SKM-1 treated with dmso at 0.1 percent for 144 hours (cell line): ENCODE results near the gene SORCS3.

Source experiments
- DNase-seq: peaks from one replicate; lab custom pipeline; 2025; ENCODE audit not compliant: unreplicated experiment; lab: John Stamatoyannopoulos, UW

SORCS3 gene

DNA sequence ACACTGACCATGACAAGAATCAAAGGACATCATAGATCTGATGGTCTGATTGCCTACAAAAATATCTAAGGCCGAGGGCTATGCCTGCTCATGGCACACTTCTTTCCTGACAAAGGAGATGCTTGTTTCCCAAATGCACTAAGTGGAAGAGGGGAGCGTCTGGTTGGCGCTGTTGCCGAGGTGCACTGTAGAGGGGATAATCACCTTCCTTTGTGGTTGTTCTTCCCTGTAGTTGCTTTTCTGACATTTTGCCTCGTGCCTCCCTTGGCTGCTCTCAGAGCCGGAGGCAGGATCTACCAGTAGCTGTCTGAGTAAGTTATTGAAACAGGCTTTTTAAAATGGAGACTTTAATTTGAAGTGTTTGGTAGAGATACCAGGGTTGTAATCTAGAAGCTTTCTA is 352.0 kb downstream of the SORCS3 start:
- no peak for DNase-seq

DNA sequence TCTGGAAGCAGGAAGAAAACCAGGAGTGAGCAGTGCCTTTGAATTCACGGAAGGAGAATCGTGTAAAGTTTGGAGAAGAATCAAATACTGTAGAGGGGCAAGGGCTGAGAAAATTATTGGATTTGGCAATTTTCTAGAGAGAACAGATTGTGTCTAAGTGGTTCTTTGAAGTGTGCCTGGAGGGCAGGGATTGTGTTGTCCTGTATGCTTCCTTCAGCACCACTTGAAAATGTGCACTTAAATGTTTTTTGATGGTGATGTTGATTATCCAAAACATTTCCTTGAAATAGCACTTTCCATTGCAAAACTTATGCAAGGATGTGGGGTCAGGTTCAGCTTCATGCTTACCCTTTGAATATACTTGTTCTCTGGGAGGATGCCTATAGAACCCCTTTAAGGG is 360.2 kb downstream of the SORCS3 start:
- DNase-seq: no peak

DNA sequence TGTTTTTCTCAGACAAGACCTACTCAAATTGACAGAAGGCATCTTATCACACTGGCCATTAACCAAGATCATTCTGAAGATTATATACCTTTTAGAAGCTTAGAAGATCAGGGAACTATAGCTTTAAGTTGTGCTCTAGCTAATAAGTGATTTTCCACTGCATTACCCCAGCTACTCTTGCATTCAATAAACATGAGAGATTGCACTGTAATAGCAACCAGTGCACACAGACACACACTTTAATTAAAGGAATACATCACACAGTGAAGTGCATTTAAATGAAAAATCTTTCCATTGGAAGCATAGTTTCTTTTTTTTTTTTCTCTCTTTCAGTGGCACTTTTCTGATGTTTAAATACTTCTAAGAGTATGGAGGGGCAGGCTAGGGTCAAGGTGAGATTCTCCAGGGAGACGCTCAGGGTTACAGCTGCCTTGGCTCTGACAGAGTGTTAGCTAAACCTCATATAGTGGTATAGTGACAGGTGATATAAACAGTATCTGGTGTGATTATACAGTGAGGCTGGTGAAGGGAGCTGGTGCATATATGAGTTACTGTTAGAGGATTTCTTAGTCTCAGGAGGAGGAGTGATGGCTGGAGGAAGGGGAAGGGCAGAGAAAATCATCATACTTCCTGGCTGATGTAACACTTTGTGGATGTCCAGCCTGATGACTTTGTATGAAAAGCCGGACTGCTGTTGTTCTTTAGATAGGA is 369.5 kb downstream of the SORCS3 start:
- DNase-seq: no peak

DNA sequence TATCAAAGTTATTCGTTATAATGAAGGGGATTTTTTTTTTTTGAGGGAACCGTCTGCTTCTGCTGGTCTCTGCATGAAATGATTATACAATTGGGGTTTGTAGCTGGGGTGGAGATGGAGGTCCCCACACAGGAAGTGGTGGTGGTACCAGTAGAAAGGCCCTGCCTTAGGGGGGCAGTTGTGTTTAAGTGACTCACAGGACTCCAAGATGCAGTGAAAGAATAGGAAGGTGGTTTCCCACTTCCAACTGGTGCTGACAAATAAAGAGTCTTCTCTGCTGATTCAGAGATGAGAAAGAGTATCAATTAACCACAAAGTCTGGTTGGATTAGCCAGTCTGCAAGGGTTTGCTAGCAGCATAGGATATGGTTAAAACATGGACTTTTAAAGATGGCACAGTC is 376.0 kb downstream of the SORCS3 start:
- no peak for DNase-seq

DNA sequence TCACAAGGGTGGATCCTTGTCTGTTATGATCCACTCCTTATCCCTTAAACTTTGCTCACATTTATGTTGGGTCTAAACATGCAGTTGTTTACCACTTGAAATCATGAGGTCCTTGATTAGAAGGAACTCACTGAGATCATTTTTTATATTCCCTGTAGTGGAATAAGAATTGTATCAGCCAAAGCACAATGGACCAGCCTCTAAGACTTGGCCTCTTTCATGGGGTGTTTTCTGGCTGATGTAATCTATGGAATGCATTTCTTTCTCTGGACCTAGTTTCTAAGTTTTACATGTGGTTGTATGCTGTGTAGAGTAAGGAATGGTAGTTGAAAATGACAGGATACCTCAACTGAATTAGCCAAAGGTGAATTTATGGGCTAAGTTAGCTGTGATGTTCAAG is 376.6 kb downstream of the SORCS3 start:
- DNase-seq: no peak

DNA sequence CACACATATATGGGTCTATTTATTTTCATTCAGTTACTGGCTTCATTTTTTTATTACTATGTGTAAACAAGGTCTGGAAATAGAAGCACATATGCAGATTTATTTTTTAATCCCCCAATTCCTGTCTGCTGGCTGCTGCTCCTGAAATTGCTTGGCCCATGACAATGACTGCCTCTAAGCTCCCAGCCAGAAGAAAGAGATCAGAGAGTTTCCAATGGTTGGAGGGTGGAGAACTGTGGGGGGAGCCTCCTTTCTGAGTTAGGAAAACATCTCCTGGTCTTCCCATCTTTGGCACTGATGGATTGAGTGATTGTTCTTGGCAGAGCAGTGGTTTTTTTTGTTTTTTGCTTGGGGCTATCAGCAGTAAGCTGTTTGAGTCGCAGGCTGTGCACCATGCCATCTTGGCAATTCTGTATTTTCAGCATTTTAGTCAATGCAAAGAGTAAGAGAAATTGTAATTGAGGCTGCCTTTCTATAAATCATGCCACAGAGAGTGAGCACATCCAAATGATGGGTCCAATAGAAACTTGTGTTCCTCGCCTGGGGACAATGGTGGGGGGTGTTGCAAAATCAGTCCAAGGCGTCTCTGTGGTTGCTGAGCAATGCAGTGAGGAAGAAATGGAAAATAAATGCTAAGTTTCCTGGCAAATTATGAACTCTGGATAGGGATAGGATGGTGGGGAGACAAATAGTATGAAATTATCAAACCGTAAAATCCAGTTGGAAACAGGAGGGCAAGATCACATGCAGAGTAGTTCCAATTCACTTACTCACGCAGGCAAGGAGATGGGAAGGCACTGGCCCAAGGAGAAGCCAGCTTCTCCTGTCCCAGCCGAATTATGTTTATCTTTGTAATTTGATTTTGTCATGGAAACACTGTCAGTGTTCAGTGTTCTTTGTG is 382.4 kb downstream of the SORCS3 start:
- no peak for DNase-seq

DNA sequence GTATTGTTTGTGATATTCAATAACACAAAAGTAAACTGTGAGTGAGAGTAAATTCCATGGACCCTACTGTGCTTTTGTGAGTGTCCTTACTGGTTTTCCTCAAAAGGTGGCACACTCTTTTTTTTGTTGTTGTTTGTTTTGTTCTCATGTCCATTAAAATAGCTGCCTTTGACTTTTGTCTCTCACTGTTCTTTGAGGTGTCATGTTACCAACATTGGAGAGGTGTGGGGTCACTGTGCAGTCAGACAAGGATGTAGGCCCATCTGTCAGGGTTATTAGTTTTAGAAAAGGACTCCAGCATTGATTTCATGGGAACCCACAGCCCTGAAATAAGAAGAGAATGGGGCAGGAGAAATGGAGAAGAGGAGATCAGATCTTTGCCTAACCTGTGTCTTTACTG is 383.1 kb downstream of the SORCS3 start:
- DNase-seq: no peak

GRCh38 chr10:105025092-105025491 is 384.0 kb downstream of the SORCS3 start:
- DNase-seq: no peak

GRCh38 chr10:105026566-105026965 is 385.5 kb downstream of the SORCS3 start:
- no peak for DNase-seq

- DNase-seq: no peak
Measured at GRCh38 chr10:105029286-105029685, 388.2 kb downstream of the SORCS3 start.

GRCh38 chr10:105037022-105037421 is 395.9 kb downstream of the SORCS3 start:
- no peak for DNase-seq

DNA sequence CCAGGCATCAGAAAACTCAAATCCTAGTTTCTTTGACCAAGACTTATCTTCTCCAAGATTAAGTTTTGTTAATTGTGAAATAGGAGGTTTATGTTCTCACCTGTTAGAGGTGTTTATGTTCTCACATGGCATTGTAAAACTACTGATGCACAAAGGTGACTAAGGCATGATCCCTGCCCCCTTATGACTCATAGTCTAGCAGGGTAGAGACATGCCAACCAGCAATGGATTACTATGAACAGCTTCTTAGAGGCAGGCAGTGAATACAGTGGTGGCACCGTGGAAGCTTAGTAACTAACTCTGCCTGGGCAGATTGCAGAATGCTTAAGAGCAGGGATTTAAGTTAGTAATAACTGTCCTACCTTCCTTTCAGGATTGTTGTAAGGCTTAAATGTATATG is 400.9 kb downstream of the SORCS3 start:
- no peak for DNase-seq

DNA sequence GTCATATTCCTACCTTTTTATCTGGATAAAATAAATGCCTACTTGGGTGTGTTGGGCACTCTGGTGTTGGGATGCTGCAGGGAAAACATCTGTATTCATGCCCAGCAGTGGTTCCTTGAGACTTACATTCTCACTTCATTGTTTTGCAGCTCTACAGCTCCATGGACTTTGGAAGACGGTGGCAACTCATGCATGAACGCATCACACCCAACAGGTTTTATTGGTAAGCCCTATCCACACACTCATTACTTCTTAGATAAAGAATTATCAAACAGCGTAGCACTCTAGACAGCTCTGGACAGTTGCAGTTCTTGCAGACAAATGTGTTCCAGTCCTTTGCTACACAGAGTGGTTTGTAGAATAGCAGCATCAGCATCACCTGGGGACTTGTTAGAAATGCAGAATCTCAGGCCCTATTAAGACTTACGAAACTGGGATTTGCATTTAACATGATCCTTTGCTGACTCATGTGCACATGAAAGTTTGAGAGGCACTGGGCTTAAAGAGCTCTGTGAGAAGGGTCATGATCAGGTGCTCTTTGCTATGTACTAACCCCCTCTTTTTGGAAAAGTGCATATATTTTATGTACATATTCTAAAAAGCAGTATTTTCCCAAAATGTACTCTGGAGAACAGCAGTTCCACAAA is 401.9 kb downstream of the SORCS3 start:
- DNase-seq: no peak

DNA sequence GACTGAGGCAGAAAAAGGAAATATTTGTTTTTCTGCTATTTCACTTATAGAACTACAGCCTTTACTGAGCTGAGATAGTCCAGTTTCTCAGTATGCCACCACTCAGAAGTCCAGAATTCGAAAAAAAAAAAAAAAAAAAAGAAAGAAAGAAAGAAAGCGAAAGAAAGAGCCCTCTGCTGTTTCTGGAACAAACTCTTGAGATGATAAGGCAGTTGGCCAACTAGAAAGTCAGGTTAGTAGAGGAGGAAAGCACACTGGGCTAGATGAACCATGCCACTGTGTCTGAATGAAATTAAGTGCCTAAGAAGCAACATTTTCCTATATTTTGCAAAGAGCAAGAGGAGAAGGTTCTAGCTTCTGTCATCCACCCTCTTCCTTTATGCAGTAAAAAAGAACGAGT is 403.8 kb downstream of the SORCS3 start:
- DNase-seq: no peak

- DNase-seq: no peak
Measured at GRCh38 chr10:105056413-105056812, 415.3 kb downstream of the SORCS3 start.

DNA sequence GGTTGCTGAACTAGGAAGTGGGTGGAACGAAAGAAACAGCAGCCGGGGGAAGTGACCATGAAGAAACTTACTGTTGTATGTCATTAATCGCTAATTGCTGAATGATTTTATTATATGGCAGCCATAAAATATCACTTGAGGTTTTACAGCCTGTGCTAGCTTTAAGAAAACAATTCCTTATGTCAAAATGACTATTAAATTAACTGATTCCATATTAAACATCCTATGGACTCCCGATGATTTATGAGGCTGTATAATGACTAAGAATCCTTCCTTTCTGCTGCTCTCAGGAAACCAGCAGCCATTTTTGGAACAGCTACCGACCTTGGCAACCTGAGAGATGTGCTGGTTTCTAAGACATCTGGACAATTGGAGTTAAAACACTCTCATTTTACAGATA is 421.9 kb downstream of the SORCS3 start:
- DNase-seq: no peak

GRCh38 chr10:105063796-105064195 is 422.7 kb downstream of the SORCS3 start:
- DNase-seq: no peak

- no peak for DNase-seq
Measured at GRCh38 chr10:105068497-105068896, 427.4 kb downstream of the SORCS3 start.

DNA sequence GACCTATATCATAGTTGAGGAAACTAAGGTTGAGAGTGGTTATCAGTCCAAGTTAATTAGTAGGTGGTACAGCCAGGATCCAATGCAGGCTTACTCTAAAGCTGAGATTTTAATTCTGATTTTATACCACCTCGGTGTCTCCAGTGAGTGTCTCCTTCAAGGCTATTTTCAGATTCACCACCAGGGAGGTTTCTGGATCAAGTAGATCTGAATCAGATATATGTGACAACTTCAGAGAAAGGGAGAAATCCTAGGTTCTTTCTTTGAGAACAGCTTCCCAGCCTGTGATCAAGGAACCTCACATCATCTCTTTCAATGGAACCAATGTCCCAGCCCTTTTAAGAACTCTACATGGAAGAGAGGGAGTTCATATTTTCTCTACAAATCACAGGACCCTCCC is 429.2 kb downstream of the SORCS3 start:
- no peak for DNase-seq

DNA sequence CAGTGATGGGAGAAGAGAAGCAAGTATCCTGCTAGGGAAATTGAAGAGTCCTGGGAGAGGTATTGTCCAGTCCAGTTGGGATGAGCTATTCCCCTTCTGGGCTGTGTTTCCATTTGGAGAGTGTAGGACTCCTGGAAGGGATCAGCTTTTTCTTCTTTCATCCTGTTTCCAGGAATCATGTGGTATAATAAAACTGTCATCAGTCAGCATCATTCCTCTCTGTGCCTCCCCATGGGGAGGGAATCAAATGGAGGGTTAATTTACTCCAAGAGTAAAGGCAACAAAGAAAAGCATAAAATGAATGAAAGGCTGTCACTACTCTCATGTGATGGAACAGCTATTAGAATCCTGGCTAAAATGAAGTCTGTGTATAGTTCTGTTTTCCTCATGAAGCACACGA is 429.9 kb downstream of the SORCS3 start:
- no peak for DNase-seq

- DNase-seq: no peak
Measured at GRCh38 chr10:105071980-105072379, 430.9 kb downstream of the SORCS3 start.

DNA sequence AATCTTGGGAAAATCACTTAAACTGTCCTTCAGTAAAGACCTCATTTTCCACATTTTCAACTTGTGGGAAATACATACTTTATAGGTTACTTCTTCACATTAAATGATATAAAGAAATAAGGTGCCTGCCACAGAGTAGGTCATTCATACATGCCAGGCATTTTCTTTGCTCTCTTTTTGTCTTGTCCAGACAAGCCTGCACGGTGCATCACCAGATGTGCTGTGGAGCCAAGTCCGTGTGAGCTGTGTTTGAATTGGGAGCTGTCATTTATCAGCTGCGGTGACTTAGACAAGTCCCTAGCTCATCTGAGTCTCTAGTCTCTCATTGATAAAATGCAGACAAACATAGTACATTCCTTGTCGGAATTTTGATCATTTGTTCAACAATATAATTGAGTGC is 432.9 kb downstream of the SORCS3 start:
- DNase-seq: no peak
